Mammary epithelial cell (primary cell): ENCODE results near the gene RCAN1.

Source experiments
- CTCF ChIP-seq, 2 donors: IDR thresholded peaks in 1 of 2; conservative IDR thresholded peaks in 1 of 2; 2 replicates each; pipeline ENCODE4 v1.5.1; 2011 to 2012; ENCODE audit warnings: inconsistent platforms in 2 of 2, low read length in 2 of 2, mild to moderate bottlenecking in 2 of 2, control low read depth in 1 of 2, low read depth in 1 of 2; ENCODE audit not compliant: insufficient read depth in 1 of 2; ENCODE audit errors: extremely low read depth in 1 of 2
- EZH2 ChIP-seq: IDR thresholded peaks from 2 replicates; pipeline ENCODE4 v1.6.1; 2012; ENCODE audit warnings: low read length, inconsistent platforms, borderline replicate concordance

GRCh38 chr21:34596561-34597271 is 18.2 kb downstream of the RCAN1 start:
- TF ChIP-seq CTCF (conservative IDR thresholded peaks at IDR 0.05 in 1 of 2, IDR thresholded peaks at IDR 0.05 in 1 of 2; ENCODE audit: extremely low read depth in 1 of 2, insufficient read depth in 1 of 2, low read depth in 1 of 2, low read length in 2 of 2) (no peak), EZH2 (no peak)
